Panc1 (cell line): ENCODE measurements around the gene GABRA1. TPM values are rescaled to one million over a fixed set of nuclear protein-coding genes. Genes with fewer than 3 reads are reported as not detected.

ENCODE experiments used
- ATAC-seq: fragments of 200-7000 bp; cut with Tn5 transposase; 2 replicates; pipeline ENCODE4 v1.9.1; 2020; ENCODE audit warnings: mild to moderate bottlenecking, moderate library complexity
- BruUV-seq: library from RNA; stranded (reverse); fragments of 400-500 nt; replicated peaks from 2 replicates; lab custom pipeline; 2021; lab: Mats Ljungman, UMichigan
- CTCF ChIA-PET: fragments of 300-600 bp; sonication (Branson Sonifier 250); formaldehyde crosslinking; loops from one replicate; lab custom pipeline; 2022; ENCODE audit warnings: antibody characterized with exemption; lab: Charles Lee
- POLR2A ChIA-PET: fragments of 300-600 bp; sonication (Branson Sonifier 250); formaldehyde crosslinking; loops from one replicate; lab custom pipeline; 2022; ENCODE audit warnings: antibody characterized with exemption; lab: Charles Lee
- DNase-seq: peaks from one replicate; pipeline ENCODE4 v3.0.0-alpha.2; 2010; ENCODE audit warnings: low read depth, low spot score
- H3K27ac ChIP-seq: 2 replicates; pipeline ENCODE4 v1.5.1; 2011; ENCODE audit warnings: mild to moderate bottlenecking, low read length, inconsistent platforms
- H3K27me3 ChIP-seq: fragments of 200-500 bp; sonication (Bioruptor generic); 2 replicates; pipeline ENCODE4 v1.6.0; 2014; ENCODE audit warnings: low read length, inconsistent platforms; ENCODE audit not compliant: control insufficient read depth, insufficient read depth
- H3K36me3 ChIP-seq: fragments of 200-500 bp; sonication (Bioruptor generic); 2 replicates; pipeline ENCODE4 v1.5.1; 2014; ENCODE audit warnings: inconsistent platforms, mild to moderate bottlenecking, low read length, moderate library complexity; ENCODE audit not compliant: control insufficient read depth, insufficient read depth
- H3K4me1 ChIP-seq: 2 replicates; pipeline ENCODE4 v1.5.1; 2011; ENCODE audit warnings: inconsistent platforms, mild to moderate bottlenecking, low read length, moderate library complexity; ENCODE audit not compliant: control insufficient read depth, insufficient read depth
- H3K4me3 ChIP-seq, 2 experiments: 2 replicates each; pipeline ENCODE4 v1.5.1; 2011 to 2012; ENCODE audit warnings: low read depth in 2 of 2, low read length in 2 of 2, mild to moderate bottlenecking in 2 of 2, inconsistent platforms in 1 of 2, moderate library complexity in 1 of 2
- H3K9me3 ChIP-seq: fragments of 200-500 bp; sonication (Bioruptor generic); 2 replicates; pipeline ENCODE4 v1.5.1; 2014; ENCODE audit warnings: low read depth, mild to moderate bottlenecking, inconsistent platforms, low read length, moderate library complexity; ENCODE audit not compliant: control insufficient read depth, insufficient read depth
- POLR2AphosphoS5 ChIP-seq: IDR thresholded peaks from 2 replicates; pipeline ENCODE4 v1.6.1; 2012; ENCODE audit warnings: mild to moderate bottlenecking, low read depth, low read length, moderate library complexity
- SIN3A ChIP-seq: IDR thresholded peaks from 2 replicates; pipeline ENCODE4 v1.6.1; 2012; ENCODE audit warnings: low read depth, mild to moderate bottlenecking, low read length, moderate library complexity, borderline replicate concordance; ENCODE audit not compliant: insufficient read depth
- TCF7L2 ChIP-seq: IDR thresholded peaks from 2 replicates; pipeline ENCODE4 v1.6.1; 2011; ENCODE audit warnings: mild to moderate bottlenecking, low read depth, low read length, inconsistent platforms
- in situ Hi-C: cut with HindIII; loops from 2 replicates; pipeline ENCODE4 v1.10.0; 2016; ENCODE audit warnings: low sequenced_read_pairs, low pct_unique_long_range_greater_than_20kb
- intact Hi-C: fragments of 100-400 bp; cut with micrococcal nuclease; formaldehyde crosslinking; loops from one replicate; pipeline ENCODE4 v1.10.0; 2022; ENCODE audit not compliant: unreplicated experiment
- total RNA-seq: library from RNA; stranded (reverse); gene quantifications from one replicate; pipeline ENCODE4 v1.2.1, GENCODE V29; 2021; ENCODE audit not compliant: unreplicated experiment
- TF ChIP-seq, protein P1 (sequence below): fragments of 450-650 bp; IDR thresholded peaks from 2 replicates; pipeline ENCODE4 v1.5.1; 2017; ENCODE audit warnings: mild to moderate bottlenecking
- TF ChIP-seq, protein P2 (sequence below), 2 experiments: IDR thresholded peaks; 2 replicates each; pipeline ENCODE4 v1.6.1; 2011 to 2012; ENCODE audit warnings: low read depth in 2 of 2, control low read depth in 1 of 2, low read length in 1 of 2, mild to moderate bottlenecking in 1 of 2, moderate library complexity in 1 of 2; ENCODE audit not compliant: insufficient read depth in 1 of 2

The GABRA1 gene
- total RNA-seq, 1 experiment from 2014 or later = not detected

GRCh38 chr5:161863811-161864210, 15.9 kb downstream of the GABRA1 start:
- no peak for ATAC-seq
- TF ChIP-seq POLR2AphosphoS5 (no peak), TCF7L2 (no peak), SIN3A (no peak)
- TF ChIP-seq, protein P1, sequence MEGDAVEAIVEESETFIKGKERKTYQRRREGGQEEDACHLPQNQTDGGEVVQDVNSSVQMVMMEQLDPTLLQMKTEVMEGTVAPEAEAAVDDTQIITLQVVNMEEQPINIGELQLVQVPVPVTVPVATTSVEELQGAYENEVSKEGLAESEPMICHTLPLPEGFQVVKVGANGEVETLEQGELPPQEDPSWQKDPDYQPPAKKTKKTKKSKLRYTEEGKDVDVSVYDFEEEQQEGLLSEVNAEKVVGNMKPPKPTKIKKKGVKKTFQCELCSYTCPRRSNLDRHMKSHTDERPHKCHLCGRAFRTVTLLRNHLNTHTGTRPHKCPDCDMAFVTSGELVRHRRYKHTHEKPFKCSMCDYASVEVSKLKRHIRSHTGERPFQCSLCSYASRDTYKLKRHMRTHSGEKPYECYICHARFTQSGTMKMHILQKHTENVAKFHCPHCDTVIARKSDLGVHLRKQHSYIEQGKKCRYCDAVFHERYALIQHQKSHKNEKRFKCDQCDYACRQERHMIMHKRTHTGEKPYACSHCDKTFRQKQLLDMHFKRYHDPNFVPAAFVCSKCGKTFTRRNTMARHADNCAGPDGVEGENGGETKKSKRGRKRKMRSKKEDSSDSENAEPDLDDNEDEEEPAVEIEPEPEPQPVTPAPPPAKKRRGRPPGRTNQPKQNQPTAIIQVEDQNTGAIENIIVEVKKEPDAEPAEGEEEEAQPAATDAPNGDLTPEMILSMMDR = no peak
- TF ChIP-seq, protein P2, sequence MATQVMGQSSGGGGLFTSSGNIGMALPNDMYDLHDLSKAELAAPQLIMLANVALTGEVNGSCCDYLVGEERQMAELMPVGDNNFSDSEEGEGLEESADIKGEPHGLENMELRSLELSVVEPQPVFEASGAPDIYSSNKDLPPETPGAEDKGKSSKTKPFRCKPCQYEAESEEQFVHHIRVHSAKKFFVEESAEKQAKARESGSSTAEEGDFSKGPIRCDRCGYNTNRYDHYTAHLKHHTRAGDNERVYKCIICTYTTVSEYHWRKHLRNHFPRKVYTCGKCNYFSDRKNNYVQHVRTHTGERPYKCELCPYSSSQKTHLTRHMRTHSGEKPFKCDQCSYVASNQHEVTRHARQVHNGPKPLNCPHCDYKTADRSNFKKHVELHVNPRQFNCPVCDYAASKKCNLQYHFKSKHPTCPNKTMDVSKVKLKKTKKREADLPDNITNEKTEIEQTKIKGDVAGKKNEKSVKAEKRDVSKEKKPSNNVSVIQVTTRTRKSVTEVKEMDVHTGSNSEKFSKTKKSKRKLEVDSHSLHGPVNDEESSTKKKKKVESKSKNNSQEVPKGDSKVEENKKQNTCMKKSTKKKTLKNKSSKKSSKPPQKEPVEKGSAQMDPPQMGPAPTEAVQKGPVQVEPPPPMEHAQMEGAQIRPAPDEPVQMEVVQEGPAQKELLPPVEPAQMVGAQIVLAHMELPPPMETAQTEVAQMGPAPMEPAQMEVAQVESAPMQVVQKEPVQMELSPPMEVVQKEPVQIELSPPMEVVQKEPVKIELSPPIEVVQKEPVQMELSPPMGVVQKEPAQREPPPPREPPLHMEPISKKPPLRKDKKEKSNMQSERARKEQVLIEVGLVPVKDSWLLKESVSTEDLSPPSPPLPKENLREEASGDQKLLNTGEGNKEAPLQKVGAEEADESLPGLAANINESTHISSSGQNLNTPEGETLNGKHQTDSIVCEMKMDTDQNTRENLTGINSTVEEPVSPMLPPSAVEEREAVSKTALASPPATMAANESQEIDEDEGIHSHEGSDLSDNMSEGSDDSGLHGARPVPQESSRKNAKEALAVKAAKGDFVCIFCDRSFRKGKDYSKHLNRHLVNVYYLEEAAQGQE (IDR thresholded peaks at IDR 0.05; ENCODE audit: insufficient read depth in 1 of 2, low read depth in 2 of 2, low read length in 1 of 2) = no peak
- Histone ChIP-seq H3K4me1 (no peaks in the 10 kb centered on the region), H3K27me3 (no peaks in the 10 kb centered on the region), H3K36me3 (no peaks in the 10 kb centered on the region), H3K9me3 (no peaks in the 10 kb centered on the region), H3K4me3 (no peak overlapping the region), H3K27ac (no peak overlapping the region)
- ChIA-PET CTCF (no interaction called here), POLR2A (no interaction called here)
- no peak for DNase-seq
- intact Hi-C loops = no loop called here
- no TSS peak for BruUV-seq
- in situ Hi-C loops = no loop called here

GRCh38 chr5:161865510-161865909, 17.6 kb downstream of the GABRA1 start:
- H3K36me3 ChIP-seq = no peaks in the 10 kb centered on the region
- CTCF ChIA-PET = no interaction called here
- no peaks in the 10 kb centered on the region for H3K9me3 ChIP-seq
- in situ Hi-C loops = no loop called here
- no peak overlapping the region for H3K4me3 ChIP-seq
- ATAC-seq (no peak), DNase-seq (no peak)
- TF ChIP-seq POLR2AphosphoS5 (no peak), SIN3A (no peak), TCF7L2 (no peak)
- TF ChIP-seq, protein P1 = no peak
- BruUV-seq = no TSS peak
- POLR2A ChIA-PET = no interaction called here
- no peaks in the 10 kb centered on the region for H3K4me1 ChIP-seq
- H3K27me3 ChIP-seq = no peaks in the 10 kb centered on the region
- intact Hi-C loops = no loop called here
- H3K27ac ChIP-seq = no peak overlapping the region

DNA sequence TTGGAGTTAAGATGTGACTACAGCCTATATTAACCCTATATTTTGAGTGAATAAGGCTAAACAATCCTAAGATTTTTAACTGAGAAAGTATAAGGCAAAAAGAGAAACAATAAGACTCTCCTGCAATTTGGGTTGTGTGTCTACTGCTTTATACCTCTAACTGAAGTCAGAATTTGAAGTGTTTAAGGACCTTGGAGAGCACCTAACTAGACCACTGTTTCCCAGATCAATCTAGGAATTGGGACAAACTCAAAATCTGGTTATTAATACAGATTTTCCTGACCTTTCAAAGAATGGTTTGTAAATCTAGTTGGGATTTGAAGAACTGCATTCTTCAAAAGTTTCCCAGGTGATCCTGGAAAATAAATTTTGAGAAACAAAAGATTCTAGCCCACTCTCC, 42.1 kb downstream of the GABRA1 start:
- in situ Hi-C loops = no loop called here
- Histone ChIP-seq H3K4me1 (no peaks in the 10 kb centered on the region), H3K27me3 (no peaks in the 10 kb centered on the region), H3K9me3 (no peaks in the 10 kb centered on the region), H3K4me3 (no peak overlapping the region), H3K27ac (no peak overlapping the region), H3K36me3 (no peaks in the 10 kb centered on the region)
- ATAC-seq (no peak), DNase-seq (no peak)
- TF ChIP-seq TCF7L2 = no peak
- TF ChIP-seq, protein P2 (IDR thresholded peaks at IDR 0.05; ENCODE audit: insufficient read depth in 1 of 2, low read depth in 2 of 2, low read length in 1 of 2) = peak in 1 of 2 experiments; percentile 72; a peak in 2 of 4 replicates
- no TSS peak for BruUV-seq
- ChIA-PET POLR2A (no interaction called here), CTCF (no interaction called here)
- intact Hi-C loops = no loop called here
